ENCODE measurements around the gene MIP.
"Not testable (repeated sequence)": the region's sequence is repeated elsewhere in the genome, so short reads cannot be mapped to it uniquely, and the experiment has no call there.

- peak in 4 of 6 experiments; percentile 17 to 35 (median 25) for TF ChIP-seq CTCF (IDR thresholded peaks at IDR 0.05)
- TF ChIP-seq POLR2A (IDR thresholded peaks at IDR 0.05): not testable (repeated sequence)
These were observed 42.2 kb upstream of the MIP start for GRCh38 chr12:56496704-56497103.
